HG03103 (cell line): ENCODE measurements around the gene B4GALT6.
A peak's percentile ranks its signal among the peaks of the same experiment; 100 is the strongest.

Experiments
- ATAC-seq: cut with Tn5 transposase; IDR thresholded peaks from one replicate; pipeline ENCODE4 v1.9.1; 2021; ENCODE audit warnings: low read depth; ENCODE audit not compliant: unreplicated experiment

B4GALT6 gene

GRCh38 chr18:31636387-31636786 lies 48.0 kb downstream of the B4GALT6 start:
- no peak for ATAC-seq

GRCh38 chr18:31634331-31634713 lies 50.1 kb downstream of the B4GALT6 start:
- ATAC-seq = peak; percentile 97

GRCh38 chr18:31633392-31634330 lies 50.7 kb downstream of the B4GALT6 start:
- ATAC-seq = peak; percentile 7

- ATAC-seq = no peak
Measured at GRCh38 chr18:31632356-31632755, 52.0 kb downstream of the B4GALT6 start.

- ATAC-seq = no peak
Measured at GRCh38 chr18:31631526-31631925, 52.9 kb downstream of the B4GALT6 start.

- ATAC-seq = no peak
Measured at GRCh38 chr18:31630549-31630948, 53.8 kb downstream of the B4GALT6 start.

GRCh38 chr18:31626409-31626808 lies 58.0 kb downstream of the B4GALT6 start:
- no peak for ATAC-seq

GRCh38 chr18:31624892-31625640 lies 59.3 kb downstream of the B4GALT6 start:
- no peak for ATAC-seq

GRCh38 chr18:31619291-31619690 lies 65.1 kb downstream of the B4GALT6 start:
- no peak for ATAC-seq

- ATAC-seq = no peak
Measured at GRCh38 chr18:31618801-31619200, 65.6 kb downstream of the B4GALT6 start.

- no peak for ATAC-seq
Measured at GRCh38 chr18:31617031-31617717, 67.2 kb downstream of the B4GALT6 start.

- ATAC-seq = no peak
Measured at GRCh38 chr18:31616586-31616985, 67.8 kb downstream of the B4GALT6 start.

GRCh38 chr18:31614044-31614443 lies 70.3 kb downstream of the B4GALT6 start:
- no peak for ATAC-seq

GRCh38 chr18:31612124-31612523 lies 72.3 kb downstream of the B4GALT6 start:
- ATAC-seq = no peak

GRCh38 chr18:31611511-31611910 lies 72.9 kb downstream of the B4GALT6 start:
- no peak for ATAC-seq

- no peak for ATAC-seq
Measured at GRCh38 chr18:31610286-31611205, 73.8 kb downstream of the B4GALT6 start.

GRCh38 chr18:31609886-31610285 lies 74.5 kb downstream of the B4GALT6 start:
- no peak for ATAC-seq

- no peak for ATAC-seq
Measured at GRCh38 chr18:31607384-31607783, 77.0 kb downstream of the B4GALT6 start.

- no peak for ATAC-seq
Measured at GRCh38 chr18:31606265-31606664, 78.1 kb downstream of the B4GALT6 start.

GRCh38 chr18:31603315-31603714 lies 81.1 kb downstream of the B4GALT6 start:
- no peak for ATAC-seq
